Osteocyte (in vitro differentiated cells): ENCODE measurements around the gene FMNL3. TPM values are rescaled to one million over a fixed set of nuclear protein-coding genes. Genes with fewer than 3 reads are reported as not detected.
A peak's percentile ranks its signal among the peaks of the same experiment; 100 is the strongest.

Source experiments
- DNase-seq: peaks from one replicate; pipeline ENCODE4 v3.0.0; 2021; ENCODE audit warnings: mixed read lengths; ENCODE audit not compliant: unreplicated experiment; ENCODE audit errors: extremely low spot score
- H3K27ac Mint-ChIP-seq: one replicate; pipeline ENCODE4 v1.8.0; 2021; ENCODE audit warnings: mild to moderate bottlenecking, mixed read lengths; ENCODE audit not compliant: unreplicated experiment
- H3K27me3 Mint-ChIP-seq: one replicate; pipeline ENCODE4 v1.8.0; 2021; ENCODE audit warnings: mixed read lengths; ENCODE audit not compliant: unreplicated experiment
- H3K36me3 Mint-ChIP-seq: one replicate; pipeline ENCODE4 v1.8.0; 2021; ENCODE audit warnings: mixed read lengths; ENCODE audit not compliant: unreplicated experiment
- H3K4me1 Mint-ChIP-seq: one replicate; pipeline ENCODE4 v1.8.0; 2021; ENCODE audit warnings: mixed read lengths; ENCODE audit not compliant: unreplicated experiment
- H3K4me3 Mint-ChIP-seq: one replicate; pipeline ENCODE4 v1.8.0; 2021; ENCODE audit warnings: mild to moderate bottlenecking, moderate library complexity, mixed read lengths; ENCODE audit not compliant: unreplicated experiment
- H3K9me3 Mint-ChIP-seq: one replicate; pipeline ENCODE4 v1.8.0; 2021; ENCODE audit warnings: mixed read lengths; ENCODE audit not compliant: unreplicated experiment
- total RNA-seq: library from RNA; stranded (reverse); gene quantifications from 2 replicates; pipeline ENCODE4 v1.2.1, GENCODE V29; 2021
- TF ChIP-seq, protein P1 (sequence below): fragments of 200-600 bp; sonication (generic); IDR thresholded peaks from 2 replicates; pipeline ENCODE4 v1.5.0; 2021; ENCODE audit warnings: antibody characterized with exemption, mild to moderate bottlenecking, moderate library complexity

FMNL3 gene
- total RNA-seq, 1 donor from 2014 or later, result 37.4 TPM

DNA sequence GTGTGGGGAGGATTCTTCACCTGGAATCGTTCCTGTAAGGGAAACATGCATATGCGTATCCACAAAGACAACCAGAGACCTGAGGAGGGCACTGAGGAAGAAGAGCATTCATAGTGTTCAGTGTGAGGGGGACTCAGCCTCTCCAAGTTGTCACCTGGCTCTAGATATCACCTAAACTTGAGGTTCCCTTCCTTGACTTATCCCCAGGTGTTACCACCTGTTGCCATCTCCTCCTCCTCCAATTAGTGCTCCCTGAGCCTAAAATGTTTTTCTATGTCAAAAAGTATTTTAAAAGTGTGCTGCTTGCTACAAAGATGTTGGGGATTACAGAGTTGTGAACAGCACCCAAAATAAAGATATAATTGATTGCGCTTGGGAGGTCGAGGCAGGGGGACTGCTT lies 41.0 kb downstream of the FMNL3 start:
- no peak for DNase-seq
- TF ChIP-seq, protein P1, sequence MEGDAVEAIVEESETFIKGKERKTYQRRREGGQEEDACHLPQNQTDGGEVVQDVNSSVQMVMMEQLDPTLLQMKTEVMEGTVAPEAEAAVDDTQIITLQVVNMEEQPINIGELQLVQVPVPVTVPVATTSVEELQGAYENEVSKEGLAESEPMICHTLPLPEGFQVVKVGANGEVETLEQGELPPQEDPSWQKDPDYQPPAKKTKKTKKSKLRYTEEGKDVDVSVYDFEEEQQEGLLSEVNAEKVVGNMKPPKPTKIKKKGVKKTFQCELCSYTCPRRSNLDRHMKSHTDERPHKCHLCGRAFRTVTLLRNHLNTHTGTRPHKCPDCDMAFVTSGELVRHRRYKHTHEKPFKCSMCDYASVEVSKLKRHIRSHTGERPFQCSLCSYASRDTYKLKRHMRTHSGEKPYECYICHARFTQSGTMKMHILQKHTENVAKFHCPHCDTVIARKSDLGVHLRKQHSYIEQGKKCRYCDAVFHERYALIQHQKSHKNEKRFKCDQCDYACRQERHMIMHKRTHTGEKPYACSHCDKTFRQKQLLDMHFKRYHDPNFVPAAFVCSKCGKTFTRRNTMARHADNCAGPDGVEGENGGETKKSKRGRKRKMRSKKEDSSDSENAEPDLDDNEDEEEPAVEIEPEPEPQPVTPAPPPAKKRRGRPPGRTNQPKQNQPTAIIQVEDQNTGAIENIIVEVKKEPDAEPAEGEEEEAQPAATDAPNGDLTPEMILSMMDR, result no peak
- Mint-ChIP-seq H3K27me3 (no peaks in the 10 kb centered on the region), H3K9me3 (no peaks in the 10 kb centered on the region), H3K36me3 (peaks cover 17% of the 10 kb centered on the region), H3K4me1 (peaks cover 46% of the 10 kb centered on the region), H3K4me3 (no peak overlapping the region), H3K27ac (no peak overlapping the region)

DNA sequence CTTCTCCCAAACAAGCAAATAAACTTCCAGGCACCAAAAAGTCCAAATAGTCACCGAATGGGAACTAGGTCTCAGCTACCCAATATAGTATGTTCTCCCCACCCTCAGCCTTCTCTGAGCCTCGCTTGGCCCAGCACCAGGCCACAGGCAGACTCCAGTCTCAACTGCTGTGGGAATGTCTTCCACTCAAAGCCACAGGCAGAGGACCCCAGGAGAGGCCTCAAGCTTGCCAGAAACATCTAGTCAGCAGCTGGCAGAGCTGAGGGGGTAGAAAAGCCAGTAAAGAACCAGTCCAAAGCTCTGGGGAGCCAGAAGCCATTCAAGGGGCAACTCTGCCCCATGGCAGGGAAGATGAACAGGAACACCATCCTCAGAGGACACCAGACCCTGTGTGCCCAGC lies 41.8 kb downstream of the FMNL3 start:
- H3K9me3 Mint-ChIP-seq, result no peaks in the 10 kb centered on the region
- H3K36me3 Mint-ChIP-seq, result peaks cover 19% of the 10 kb centered on the region
- H3K27ac Mint-ChIP-seq, result peak overlapping the region; percentile 65
- no peaks in the 10 kb centered on the region for H3K27me3 Mint-ChIP-seq
- no peak overlapping the region for H3K4me3 Mint-ChIP-seq
- no peak for DNase-seq
- TF ChIP-seq, protein P1, result no peak
- H3K4me1 Mint-ChIP-seq, result peaks cover 44% of the 10 kb centered on the region

DNA sequence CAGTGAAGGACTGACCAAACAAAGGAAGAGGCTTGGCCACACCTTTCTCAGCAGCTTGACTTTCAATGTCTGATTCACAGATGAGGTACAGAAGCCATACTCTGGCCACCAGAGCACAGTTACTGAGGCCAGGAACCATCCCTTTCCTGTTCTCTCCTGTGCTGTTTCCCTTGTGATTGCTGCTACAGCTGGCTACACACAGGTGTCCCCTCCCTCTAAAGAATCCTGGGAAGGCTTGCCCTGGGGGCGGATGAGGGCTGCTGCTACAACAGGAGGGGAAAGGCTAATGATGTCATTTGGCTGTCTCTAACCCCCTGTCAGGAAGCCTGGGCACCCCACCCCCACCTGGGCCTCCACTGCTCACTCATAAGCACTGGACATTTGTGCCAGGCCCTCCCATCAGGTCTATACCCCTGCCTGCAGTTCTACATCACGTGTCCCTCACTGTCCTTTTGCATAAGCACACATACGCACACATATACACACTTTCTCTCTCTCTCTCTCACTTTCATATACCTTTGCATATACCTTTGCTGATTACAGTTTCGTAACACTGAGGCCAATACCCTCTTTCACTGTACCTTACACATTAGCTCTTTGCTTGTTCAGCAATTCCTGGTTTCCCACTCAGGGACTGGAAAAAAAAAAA lies 42.5 kb downstream of the FMNL3 start:
- Mint-ChIP-seq H3K36me3 (peaks cover 20% of the 10 kb centered on the region), H3K4me3 (no peak overlapping the region), H3K4me1 (peaks cover 44% of the 10 kb centered on the region), H3K27me3 (no peaks in the 10 kb centered on the region), H3K27ac (peak overlapping the region; percentile 65), H3K9me3 (no peaks in the 10 kb centered on the region)
- TF ChIP-seq, protein P1, result no peak
- DNase-seq, result no peak

GRCh38 chr12:49664167-49664566 lies 43.0 kb downstream of the FMNL3 start:
- H3K4me1 Mint-ChIP-seq, result peaks cover 44% of the 10 kb centered on the region
- no peaks in the 10 kb centered on the region for H3K9me3 Mint-ChIP-seq
- H3K36me3 Mint-ChIP-seq, result peaks cover 20% of the 10 kb centered on the region
- TF ChIP-seq, protein P1, result no peak
- H3K27ac Mint-ChIP-seq, result peak overlapping the region; percentile 96
- H3K27me3 Mint-ChIP-seq, result no peaks in the 10 kb centered on the region
- no peak overlapping the region for H3K4me3 Mint-ChIP-seq
- no peak for DNase-seq

- DNase-seq, result no peak
- Mint-ChIP-seq H3K27me3 (no peaks in the 10 kb centered on the region), H3K4me3 (peak overlapping the region; percentile 38), H3K4me1 (peaks cover 44% of the 10 kb centered on the region), H3K36me3 (peaks cover 19% of the 10 kb centered on the region), H3K27ac (peak overlapping the region; percentile 96), H3K9me3 (no peaks in the 10 kb centered on the region)
- TF ChIP-seq, protein P1, result no peak
Measured at GRCh38 chr12:49662998-49663843, 44.0 kb downstream of the FMNL3 start.
